Activated naive CD4-positive, alpha-beta T cell treated with anti-CD3 and anti-CD28 coated beads, Interleukin-2, amount 50 U/mL, for 72 hours (primary cell): Measurements from ENCODE around the gene LMO7. TPM values are rescaled to one million over a fixed set of nuclear protein-coding genes. Genes with fewer than 3 reads are reported as not detected.
A peak's percentile ranks its signal among the peaks of the same experiment; 100 is the strongest.
"Not testable (repeated sequence)": the region's sequence is repeated elsewhere in the genome, so short reads cannot be mapped to it uniquely, and the experiment has no call there.

ENCODE experiments used
- ATAC-seq, 2 donors: fragments of 150-1000 bp; cut with Tn5 transposase; 2 replicates each; pipeline ENCODE4 v1.10.0; 2021; ENCODE audit warnings: mild to moderate bottlenecking in 2 of 2, moderate library complexity in 2 of 2
- DNase-seq, 2 donors: peaks; one replicate each; pipeline ENCODE4 v3.0.0; 2021 to 2022; ENCODE audit warnings: low spot score in 2 of 2
- H3K27ac Mint-ChIP-seq, 2 donors: one replicate each; pipeline ENCODE4 v1.8.0; 2022; ENCODE audit warnings: mild to moderate bottlenecking in 2 of 2, mixed read lengths in 2 of 2
- H3K36me3 Mint-ChIP-seq, 2 donors: one replicate each; pipeline ENCODE4 v1.8.0; 2022; ENCODE audit warnings: mixed read lengths in 2 of 2
- H3K9me3 Mint-ChIP-seq, 2 donors: one replicate each; pipeline ENCODE4 v1.8.0; 2022; ENCODE audit warnings: mixed read lengths in 2 of 2
- total RNA-seq, 2 donors: library from RNA; stranded (reverse); gene quantifications; one replicate each; pipeline ENCODE4 v1.2.3, GENCODE V29; 2022

The LMO7 gene
- total RNA-seq, 2 donors from 2014 or later, result 12.5 to 31.1 TPM

GRCh38 chr13:75705908-75706307 lies 69.8 kb downstream of the LMO7 start:
- no peak for DNase-seq
- ATAC-seq, result no peak
- no peaks in the 10 kb centered on the region for H3K36me3 Mint-ChIP-seq
- H3K27ac Mint-ChIP-seq, result no peak overlapping the region
- no peaks in the 10 kb centered on the region for H3K9me3 Mint-ChIP-seq

GRCh38 chr13:75713852-75714251 lies 77.7 kb downstream of the LMO7 start:
- H3K36me3 Mint-ChIP-seq, result peaks cover 0 to 7% of the 10 kb centered on the region in 2 donors
- H3K27ac Mint-ChIP-seq, result no peak overlapping the region
- H3K9me3 Mint-ChIP-seq, result peaks cover 0 to 4% of the 10 kb centered on the region in 2 donors
- DNase-seq (no peak), ATAC-seq (no peak)

- DNase-seq, result peak in 1 of 2 donors; percentile 20
- peak; percentile 40 to 91 for ATAC-seq
- Mint-ChIP-seq H3K36me3 (peaks cover 6 to 13% of the 10 kb centered on the region in 2 donors), H3K9me3 (peaks cover 0 to 4% of the 10 kb centered on the region in 2 donors), H3K27ac (no peak overlapping the region)
Measured at GRCh38 chr13:75715601-75716523, 79.7 kb downstream of the LMO7 start.

GRCh38 chr13:75717525-75717924 lies 81.4 kb downstream of the LMO7 start:
- no peak for ATAC-seq
- peaks cover 6% of the 10 kb centered on the region in 2 donors for H3K36me3 Mint-ChIP-seq
- DNase-seq, result no peak
- no peak overlapping the region for H3K27ac Mint-ChIP-seq
- H3K9me3 Mint-ChIP-seq, result no peaks in the 10 kb centered on the region

- no peak for ATAC-seq
- H3K36me3 Mint-ChIP-seq, result peaks cover 6% of the 10 kb centered on the region in 2 donors
- DNase-seq, result no peak
- no peaks in the 10 kb centered on the region for H3K9me3 Mint-ChIP-seq
- no peak overlapping the region for H3K27ac Mint-ChIP-seq
Measured at GRCh38 chr13:75721307-75721706, 85.2 kb downstream of the LMO7 start.

- Mint-ChIP-seq H3K27ac (no peak overlapping the region), H3K9me3 (no peaks in the 10 kb centered on the region), H3K36me3 (peaks cover 6% of the 10 kb centered on the region in 2 donors)
- ATAC-seq (no peak), DNase-seq (no peak)
Measured at GRCh38 chr13:75723901-75724300, 87.8 kb downstream of the LMO7 start.

GRCh38 chr13:75724752-75725517 lies 88.8 kb downstream of the LMO7 start:
- no peak for ATAC-seq
- no peak for DNase-seq
- Mint-ChIP-seq H3K36me3 (no peaks in the 10 kb centered on the region), H3K27ac (no peak overlapping the region), H3K9me3 (no peaks in the 10 kb centered on the region)

GRCh38 chr13:75725736-75726135 lies 89.6 kb downstream of the LMO7 start:
- DNase-seq, result no peak
- no peaks in the 10 kb centered on the region for H3K9me3 Mint-ChIP-seq

GRCh38 chr13:75726306-75726705 lies 90.2 kb downstream of the LMO7 start:
- H3K9me3 Mint-ChIP-seq, result no peaks in the 10 kb centered on the region
- peaks cover 0 to 3% of the 10 kb centered on the region in 2 donors for H3K36me3 Mint-ChIP-seq
- no peak for ATAC-seq
- no peak overlapping the region for H3K27ac Mint-ChIP-seq
- no peak for DNase-seq

More at GRCh38 chr13:75725736-75726135, 89.6 kb downstream of the LMO7 start:
- no peak overlapping the region for H3K27ac Mint-ChIP-seq
- ATAC-seq, result no peak
- no peaks in the 10 kb centered on the region for H3K36me3 Mint-ChIP-seq

- not testable (repeated sequence) for ATAC-seq, H3K27ac Mint-ChIP-seq, DNase-seq
- Mint-ChIP-seq H3K9me3 (peaks cover 3 to 11% of the 10 kb centered on the region in 2 donors), H3K36me3 (peaks cover 14 to 22% of the 10 kb centered on the region in 2 donors)
Measured at GRCh38 chr13:75733113-75733512, 97.0 kb downstream of the LMO7 start.

GRCh38 chr13:75736173-75736572 lies 100.0 kb downstream of the LMO7 start:
- no peak for DNase-seq
- no peak for ATAC-seq
- Mint-ChIP-seq H3K27ac (no peak overlapping the region), H3K36me3 (peaks cover 14 to 21% of the 10 kb centered on the region in 2 donors), H3K9me3 (peaks cover 3 to 11% of the 10 kb centered on the region in 2 donors)

- DNase-seq, result no peak
- H3K27ac Mint-ChIP-seq, result no peak overlapping the region
- H3K9me3 Mint-ChIP-seq, result peaks cover 10 to 13% of the 10 kb centered on the region in 2 donors
- H3K36me3 Mint-ChIP-seq, result peaks cover 1 to 20% of the 10 kb centered on the region in 2 donors
- ATAC-seq, result no peak
Measured at GRCh38 chr13:75738841-75739240, 102.7 kb downstream of the LMO7 start.

- Mint-ChIP-seq H3K9me3 (peaks cover 10 to 12% of the 10 kb centered on the region in 2 donors), H3K36me3 (peaks cover 0 to 20% of the 10 kb centered on the region in 2 donors), H3K27ac (no peak overlapping the region)
- DNase-seq (no peak), ATAC-seq (peak in 1 of 2 donors; percentile 51)
Measured at GRCh38 chr13:75739244-75739868, 103.2 kb downstream of the LMO7 start.

- ATAC-seq (no peak), DNase-seq (no peak)
- Mint-ChIP-seq H3K36me3 (peaks cover 0 to 27% of the 10 kb centered on the region in 2 donors), H3K9me3 (peaks cover 13 to 17% of the 10 kb centered on the region in 2 donors), H3K27ac (no peak overlapping the region)
Measured at GRCh38 chr13:75740031-75740430, 103.9 kb downstream of the LMO7 start.

- H3K36me3 Mint-ChIP-seq, result peaks cover 0 to 32% of the 10 kb centered on the region in 2 donors
- ATAC-seq, DNase-seq, H3K27ac Mint-ChIP-seq: not testable (repeated sequence)
- peaks cover 20 to 25% of the 10 kb centered on the region in 2 donors for H3K9me3 Mint-ChIP-seq
Measured at GRCh38 chr13:75743072-75743471, 106.9 kb downstream of the LMO7 start.

- ATAC-seq, result no peak
- Mint-ChIP-seq H3K9me3 (peaks cover 20 to 25% of the 10 kb centered on the region in 2 donors), H3K36me3 (peaks cover 0 to 32% of the 10 kb centered on the region in 2 donors), H3K27ac (no peak overlapping the region)
- no peak for DNase-seq
Measured at GRCh38 chr13:75744127-75744526, 108.0 kb downstream of the LMO7 start.
